HL-60 (cell line): ENCODE measurements around the gene KCNH4.

ENCODE experiments used
- CTCF ChIP-seq: IDR thresholded peaks from one replicate; pipeline ENCODE4 v1.5.1; 2011; ENCODE audit warnings: low read length, control low read depth, inconsistent platforms; ENCODE audit not compliant: insufficient read depth
- POLR2AphosphoS5 ChIP-seq: IDR thresholded peaks from 2 replicates; pipeline ENCODE4 v1.6.1; 2012; ENCODE audit warnings: low read depth
- REST ChIP-seq: IDR thresholded peaks from 2 replicates; pipeline ENCODE4 v1.6.1; 2012; ENCODE audit warnings: low read depth; ENCODE audit not compliant: insufficient replicate concordance
- SPI1 ChIP-seq: IDR thresholded peaks from 2 replicates; pipeline ENCODE4 v1.6.1; 2012; ENCODE audit warnings: low read depth, mild to moderate bottlenecking, borderline replicate concordance

- TF ChIP-seq CTCF (no peak), SPI1 (no peak), REST (no peak), POLR2AphosphoS5 (no peak)
Observed at GRCh38 chr17:42131232-42131631, 49.7 kb downstream of the KCNH4 start.
